Keratinocyte (primary cell): ENCODE results near the gene PDZRN3. TPM values are rescaled to one million over a fixed set of nuclear protein-coding genes. Genes with fewer than 3 reads are reported as not detected.

ENCODE experiments used
- DNase-seq: peaks from one replicate; pipeline ENCODE4 v3.0.0-alpha.2; 2011; ENCODE audit warnings: low read depth, missing footprints, low spot score
- FAIRE-seq: peaks from 2 replicates; lab custom pipeline; 2011; peaks lifted over from hg19 to GRCh38; lab: Jason Lieb, UNC
- H2AFZ ChIP-seq: 2 replicates; pipeline ENCODE4 v1.6.0; 2012; ENCODE audit warnings: low read length, control low read depth, inconsistent platforms; ENCODE audit not compliant: control insufficient read depth
- H3K27ac ChIP-seq: 2 replicates; pipeline ENCODE4 v1.5.1; 2011; ENCODE audit warnings: low read length; ENCODE audit not compliant: control insufficient read depth, insufficient read depth
- H3K27me3 ChIP-seq: 3 replicates; pipeline ENCODE4 v1.6.0; 2011; ENCODE audit warnings: low read length; ENCODE audit not compliant: control insufficient read depth, insufficient read depth; ENCODE audit errors: extremely low read depth
- H3K36me3 ChIP-seq, 2 experiments: 2 replicates in 1 of 2; 3 replicates in 1 of 2; pipeline ENCODE4 v1.5.1; 2011; ENCODE audit warnings: low read length in 2 of 2, mild to moderate bottlenecking in 1 of 2; ENCODE audit not compliant: control insufficient read depth in 2 of 2, insufficient read depth in 2 of 2; ENCODE audit errors: extremely low read depth in 1 of 2
- H3K4me1 ChIP-seq: 3 replicates; pipeline ENCODE4 v1.5.1; 2011; ENCODE audit warnings: low read length; ENCODE audit not compliant: control insufficient read depth, insufficient read depth; ENCODE audit errors: extremely low read depth
- H3K4me2 ChIP-seq: 3 replicates; pipeline ENCODE4 v1.6.0; 2011; ENCODE audit warnings: low read depth, low read length; ENCODE audit not compliant: control insufficient read depth, insufficient read depth; ENCODE audit errors: extremely low read depth
- H3K4me3 ChIP-seq, 3 experiments: fragments of 200-600 bp in 1 of 3; sonication (generic) in 1 of 3; 2 replicates in 2 of 3; 3 replicates in 1 of 3; pipeline ENCODE4 v1.5.1; 2011 to 2016; ENCODE audit warnings: low read length in 3 of 3, mild to moderate bottlenecking in 3 of 3, control low read depth in 2 of 3, inconsistent platforms in 1 of 3, low read depth in 1 of 3, mixed read lengths in 1 of 3, mixed run types in 1 of 3, moderate library complexity in 1 of 3; ENCODE audit not compliant: control insufficient read depth in 2 of 3, insufficient read depth in 2 of 3; ENCODE audit errors: extremely low read depth in 1 of 3
- H3K79me2 ChIP-seq: 2 replicates; pipeline ENCODE4 v1.6.0; 2012; ENCODE audit warnings: low read length; ENCODE audit not compliant: control insufficient read depth, insufficient read depth
- H3K9ac ChIP-seq: 3 replicates; pipeline ENCODE4 v1.6.0; 2011; ENCODE audit warnings: low read length; ENCODE audit not compliant: control insufficient read depth, insufficient read depth; ENCODE audit errors: extremely low read depth
- H3K9me1 ChIP-seq: 3 replicates; pipeline ENCODE4 v1.6.0; 2011; ENCODE audit warnings: low read length; ENCODE audit not compliant: control insufficient read depth, insufficient read depth; ENCODE audit errors: extremely low read depth
- H3K9me3 ChIP-seq: 2 replicates; pipeline ENCODE4 v1.5.1; 2012; ENCODE audit warnings: low read depth, low read length; ENCODE audit not compliant: control insufficient read depth
- H4K20me1 ChIP-seq: 3 replicates; pipeline ENCODE4 v1.6.0; 2011; ENCODE audit warnings: low read length; ENCODE audit not compliant: control insufficient read depth, insufficient read depth; ENCODE audit errors: extremely low read depth
- EZH2 ChIP-seq: IDR thresholded peaks from one replicate; pipeline ENCODE4 v1.6.1; 2012; ENCODE audit warnings: inconsistent platforms, mild to moderate bottlenecking, low read length, moderate library complexity
- dilution Hi-C: fragments of 300-500 bp; cut with MboI; formaldehyde crosslinking; loops from one replicate; pipeline ENCODE4 v1.7.0; 2020; ENCODE audit warnings: low sequenced_read_pairs; ENCODE audit not compliant: extremely low pct_ligation_motif_present
- polyA plus RNA-seq, 5 experiments: library from polyadenylated mRNA; depleted of rRNA in 3 of 5; stranded (reverse) in 3 of 5; stranded (forward) in 1 of 5; unstranded in 1 of 5; fragments of >200 nt; gene quantifications; 1 replicate in 1 of 5; 2 replicates in 3 of 5; 3 replicates in 1 of 5; pipeline versions ENCODE4 v1.2.1 to v1.2.3, GENCODE V29; 2011 to 2012; ENCODE audit warnings: missing spikeins in 2 of 5, low read depth in 1 of 5, low replicate concordance in 1 of 5
- TF ChIP-seq, protein P1 (sequence below), 3 experiments: IDR thresholded peaks in 1 of 3; conservative IDR thresholded peaks in 1 of 3; optimal IDR thresholded peaks in 1 of 3; 2 replicates in 2 of 3; 3 replicates in 1 of 3; pipeline versions ENCODE3 to v1.5.1; 2011; ENCODE audit warnings: low read length in 3 of 3, mild to moderate bottlenecking in 3 of 3, moderate library complexity in 2 of 3, control low read depth in 1 of 3, inconsistent platforms in 1 of 3; ENCODE audit not compliant: insufficient read depth in 2 of 3; ENCODE audit errors: extremely low read depth in 1 of 3

PDZRN3 gene
- polyA plus RNA-seq, 1 donor (not counting 4 experiments of a cell fraction or from before 2014, with no cell fraction given): not detected

DNA sequence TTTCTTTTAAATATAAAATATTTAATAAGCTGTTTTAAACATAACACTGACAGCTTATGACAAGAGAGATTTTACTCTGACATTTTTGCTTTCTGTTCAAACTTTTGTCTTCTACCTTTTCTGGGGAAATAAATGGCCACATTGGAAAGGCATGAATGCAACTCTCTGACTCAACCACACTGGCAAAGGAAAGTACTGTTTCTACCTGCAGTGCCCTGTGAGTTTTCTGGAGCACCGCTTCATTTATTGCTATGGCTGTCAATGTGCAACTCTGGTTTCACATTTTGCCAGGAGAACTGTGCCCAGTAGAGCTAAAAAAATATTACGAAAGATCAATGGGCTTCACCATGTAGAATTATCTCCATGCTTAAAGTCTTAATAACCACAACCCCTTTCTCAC, 15.1 kb downstream of the PDZRN3 start:
- Histone ChIP-seq H2AFZ (no peak overlapping the region), H3K79me2 (no peaks in the 10 kb centered on the region), H3K4me3 (no peak overlapping the region), H3K36me3 (no peaks in the 10 kb centered on the region), H4K20me1 (no peaks in the 10 kb centered on the region), H3K9me1 (no peaks in the 10 kb centered on the region), H3K9me3 (no peaks in the 10 kb centered on the region), H3K4me2 (no peak overlapping the region), H3K4me1 (no peaks in the 10 kb centered on the region), H3K27ac (no peak overlapping the region), H3K9ac (no peak overlapping the region), H3K27me3 (peaks cover 3% of the 10 kb centered on the region)
- no peak for DNase-seq
- dilution Hi-C loops: no loop called here
- no peak for FAIRE-seq
- TF ChIP-seq, protein P1, sequence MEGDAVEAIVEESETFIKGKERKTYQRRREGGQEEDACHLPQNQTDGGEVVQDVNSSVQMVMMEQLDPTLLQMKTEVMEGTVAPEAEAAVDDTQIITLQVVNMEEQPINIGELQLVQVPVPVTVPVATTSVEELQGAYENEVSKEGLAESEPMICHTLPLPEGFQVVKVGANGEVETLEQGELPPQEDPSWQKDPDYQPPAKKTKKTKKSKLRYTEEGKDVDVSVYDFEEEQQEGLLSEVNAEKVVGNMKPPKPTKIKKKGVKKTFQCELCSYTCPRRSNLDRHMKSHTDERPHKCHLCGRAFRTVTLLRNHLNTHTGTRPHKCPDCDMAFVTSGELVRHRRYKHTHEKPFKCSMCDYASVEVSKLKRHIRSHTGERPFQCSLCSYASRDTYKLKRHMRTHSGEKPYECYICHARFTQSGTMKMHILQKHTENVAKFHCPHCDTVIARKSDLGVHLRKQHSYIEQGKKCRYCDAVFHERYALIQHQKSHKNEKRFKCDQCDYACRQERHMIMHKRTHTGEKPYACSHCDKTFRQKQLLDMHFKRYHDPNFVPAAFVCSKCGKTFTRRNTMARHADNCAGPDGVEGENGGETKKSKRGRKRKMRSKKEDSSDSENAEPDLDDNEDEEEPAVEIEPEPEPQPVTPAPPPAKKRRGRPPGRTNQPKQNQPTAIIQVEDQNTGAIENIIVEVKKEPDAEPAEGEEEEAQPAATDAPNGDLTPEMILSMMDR (optimal IDR thresholded peaks at IDR 0.05 in 1 of 3, IDR thresholded peaks at IDR 0.05 in 1 of 3, conservative IDR thresholded peaks at IDR 0.05 in 1 of 3; ENCODE audit: extremely low read depth in 1 of 3, insufficient read depth in 2 of 3, low read length in 3 of 3): no peak
- TF ChIP-seq EZH2: no peak

DNA sequence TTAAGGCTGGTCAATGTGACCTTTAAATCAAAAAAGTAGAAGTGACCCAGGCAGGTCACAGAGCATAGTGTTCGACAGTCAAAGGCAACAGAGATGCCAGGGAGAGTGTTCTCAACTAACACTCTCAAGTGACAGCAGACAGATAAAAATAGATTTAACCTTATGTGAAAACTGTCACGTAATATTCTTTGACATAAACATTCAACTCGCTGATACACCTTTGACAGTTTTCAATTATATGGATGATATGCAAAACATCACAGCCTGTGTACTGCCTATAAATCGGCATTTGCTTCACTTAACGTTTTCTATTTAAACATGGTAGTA, 15.5 kb downstream of the PDZRN3 start:
- Histone ChIP-seq H3K79me2 (no peaks in the 10 kb centered on the region), H3K36me3 (no peaks in the 10 kb centered on the region), H3K4me2 (no peak overlapping the region), H3K9ac (no peak overlapping the region), H3K27me3 (peaks cover 3% of the 10 kb centered on the region), H3K9me1 (no peaks in the 10 kb centered on the region), H2AFZ (no peak overlapping the region), H3K4me3 (no peak overlapping the region), H4K20me1 (no peaks in the 10 kb centered on the region), H3K9me3 (no peaks in the 10 kb centered on the region), H3K4me1 (no peaks in the 10 kb centered on the region), H3K27ac (no peak overlapping the region)
- dilution Hi-C loops: no loop called here
- no peak for FAIRE-seq
- TF ChIP-seq, protein P1 (optimal IDR thresholded peaks at IDR 0.05 in 1 of 3, IDR thresholded peaks at IDR 0.05 in 1 of 3, conservative IDR thresholded peaks at IDR 0.05 in 1 of 3; ENCODE audit: extremely low read depth in 1 of 3, insufficient read depth in 2 of 3, low read length in 3 of 3): no peak
- TF ChIP-seq EZH2: no peak
- no peak for DNase-seq
